ENCODE data around the gene DIO1.

The DIO1 gene

DNA sequence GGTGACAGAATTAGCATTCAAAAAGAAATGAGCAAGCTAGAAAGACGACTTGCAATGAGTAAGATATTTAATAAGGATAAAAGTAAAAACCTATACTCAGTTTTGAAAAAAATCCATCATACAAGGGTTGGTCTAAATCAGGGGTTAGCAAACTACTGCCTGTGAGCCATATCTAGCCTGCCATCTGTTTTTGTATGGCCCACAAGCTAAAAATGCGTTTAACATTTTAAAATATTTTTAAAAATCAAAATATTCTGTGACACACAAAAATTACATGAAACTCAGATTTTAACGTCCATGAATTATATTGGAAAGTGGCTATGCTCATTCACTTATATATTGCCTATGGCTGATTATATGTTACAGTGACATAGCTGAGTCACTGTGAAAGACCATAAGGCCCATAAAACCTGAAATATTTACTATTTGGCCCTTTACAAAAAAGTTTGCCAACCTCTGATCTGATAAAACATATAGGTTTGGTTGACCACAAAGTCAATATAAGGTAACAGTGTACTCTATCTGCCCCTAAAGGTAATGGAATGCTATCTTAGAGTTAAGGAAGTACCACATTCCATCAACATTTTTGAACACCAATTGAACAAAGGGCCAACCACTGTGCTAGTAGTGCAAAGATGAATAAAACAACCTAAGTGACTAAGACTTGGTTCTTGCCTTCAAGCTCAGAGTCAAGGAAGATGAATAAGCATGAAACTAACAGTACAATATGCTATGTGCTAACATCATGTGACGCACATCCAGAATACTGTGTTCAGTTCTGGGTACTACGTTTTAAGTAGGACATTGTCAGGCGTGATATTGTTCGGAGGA, 48.4 kb downstream of the DIO1 start:
- DNase-seq (ENCODE audit: low read depth), result no peak

DNA sequence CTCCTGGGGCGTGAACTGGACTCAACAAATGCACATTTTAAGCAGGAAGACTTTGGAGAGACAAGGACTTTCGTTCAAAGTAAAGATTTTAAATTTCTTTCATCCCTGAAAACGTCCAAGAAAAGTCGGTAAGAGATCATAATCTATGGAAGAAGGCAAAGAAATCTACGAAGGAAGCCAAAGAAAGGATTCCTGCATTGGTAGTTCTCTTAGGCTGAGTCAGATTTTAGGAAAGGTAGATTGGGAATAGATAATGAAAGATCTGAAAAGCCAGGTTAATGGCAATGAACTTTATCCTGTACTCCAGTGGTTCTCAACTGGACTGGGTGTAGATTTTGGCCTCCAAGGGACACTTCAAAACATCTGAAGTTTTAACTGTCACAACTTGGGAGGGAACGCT, 49.1 kb downstream of the DIO1 start:
- DNase-seq (ENCODE audit: low read depth), result no peak

DNA sequence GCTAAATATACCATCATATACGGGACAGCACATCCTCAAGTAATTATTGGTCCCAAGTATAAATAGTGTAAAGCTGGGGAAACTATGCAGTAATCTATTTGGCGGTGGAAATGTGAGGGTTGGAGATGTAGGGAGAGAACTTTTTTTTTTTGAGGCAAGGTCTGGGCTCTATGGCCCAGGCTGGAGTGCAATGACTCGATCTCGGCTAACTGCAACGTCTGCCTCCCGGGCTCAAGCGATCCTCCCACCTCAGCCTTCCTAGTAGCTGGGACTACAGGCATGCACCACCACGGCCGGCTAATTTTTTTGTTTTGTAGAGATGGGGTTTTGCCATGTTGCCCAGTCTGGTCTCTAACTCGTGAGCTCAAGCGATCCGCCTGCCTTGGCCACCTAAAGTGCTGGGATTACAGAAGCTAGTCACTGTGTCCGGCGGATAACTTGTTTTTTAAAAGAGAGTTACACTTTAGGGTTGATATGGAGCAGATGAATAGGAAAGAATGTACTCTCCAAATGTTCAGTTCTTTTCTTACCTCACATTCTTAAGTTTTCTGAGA, 49.6 kb downstream of the DIO1 start:
- no peak for DNase-seq (ENCODE audit: low read depth)

DNA sequence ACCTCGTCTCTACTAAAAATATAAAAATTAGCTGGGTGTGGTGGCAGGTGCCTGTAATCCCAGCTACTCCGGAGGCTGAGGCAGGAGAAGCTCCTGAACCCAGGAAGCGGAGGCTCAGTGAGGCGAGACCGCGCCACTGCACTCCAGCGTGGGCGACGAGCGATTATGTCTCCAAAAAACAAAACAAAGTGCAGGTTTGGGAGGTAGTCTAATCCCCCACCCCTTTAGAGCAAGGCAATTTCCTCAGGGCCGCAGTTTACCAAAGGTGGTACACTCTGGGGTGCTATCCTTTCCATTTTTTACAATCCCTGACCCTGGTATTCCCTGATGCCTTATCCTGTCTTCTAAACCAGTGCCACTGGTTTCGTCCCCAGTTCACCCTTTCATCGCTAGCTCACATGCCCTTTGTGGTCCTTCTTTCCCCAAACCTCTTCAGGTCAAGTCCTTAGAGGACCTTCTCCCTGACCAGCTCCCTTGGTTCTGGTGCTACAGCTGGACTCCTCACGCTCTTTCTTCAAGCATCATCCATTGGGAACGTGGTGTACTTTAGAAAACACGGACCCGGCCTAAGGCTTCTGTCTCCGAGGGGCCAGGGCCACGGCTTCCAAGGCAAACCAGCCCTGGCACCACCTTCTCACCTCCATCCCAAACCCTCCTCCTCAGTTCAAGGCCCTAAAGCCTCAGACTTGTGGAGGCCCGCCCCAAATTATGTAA, 50.6 kb downstream of the DIO1 start:
- DNase-seq (ENCODE audit: low read depth), result no peak

DNA sequence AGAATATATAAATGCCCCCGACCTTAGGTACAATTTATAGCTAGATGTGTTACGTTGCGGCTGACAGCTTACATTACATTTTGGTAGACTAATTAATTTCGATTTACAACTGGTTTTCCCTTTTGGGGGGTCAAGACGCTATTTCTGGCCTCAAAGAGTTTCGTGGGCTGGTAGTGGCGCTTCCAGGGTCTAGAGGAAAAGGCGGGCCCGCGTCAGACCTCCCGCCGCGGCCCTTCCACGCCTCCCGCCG, 51.1 kb downstream of the DIO1 start:
- no peak for DNase-seq (ENCODE audit: low read depth)

DNA sequence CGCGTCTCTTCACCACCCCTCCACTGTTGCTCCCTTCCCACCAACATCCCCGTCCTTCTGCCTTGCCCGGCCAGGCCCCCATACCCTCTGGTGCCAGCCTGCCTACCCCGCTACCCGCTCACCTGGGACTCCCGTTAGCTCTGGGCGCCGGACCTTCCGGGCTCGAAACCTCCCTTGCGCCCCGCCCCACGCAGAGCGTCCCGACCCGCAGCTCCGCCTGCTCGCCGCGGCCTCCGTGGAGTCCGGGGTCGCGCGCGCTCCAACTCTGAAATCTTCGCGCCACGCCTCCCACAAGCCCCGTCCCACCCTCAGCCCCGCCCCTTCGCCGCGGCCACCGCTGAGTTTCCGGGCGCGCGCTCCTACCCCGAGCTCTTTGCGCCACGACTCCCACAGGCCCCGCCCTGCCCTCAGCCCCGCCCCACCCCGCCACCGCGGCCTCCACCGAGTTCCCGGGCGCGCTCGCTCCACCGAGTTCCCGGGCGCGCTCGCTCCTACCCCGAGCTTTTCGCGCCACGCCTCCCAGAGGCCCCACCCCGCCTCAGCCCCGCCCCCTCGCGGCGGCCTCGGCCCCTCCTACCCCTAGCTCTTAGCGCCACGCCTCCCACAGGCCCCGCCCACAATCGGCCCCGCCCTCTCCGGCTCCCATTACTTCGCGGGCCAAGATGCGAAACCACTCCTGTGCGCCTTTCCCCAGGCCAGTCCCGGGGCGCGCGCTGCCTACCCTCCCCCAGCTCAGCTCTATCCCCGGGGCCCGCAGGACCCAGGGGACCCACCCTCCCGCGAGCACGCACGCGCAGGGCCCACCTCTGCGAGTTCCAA, 51.7 kb downstream of the DIO1 start, which contains the start of gene IFT25:
Gene IFT25 (minus strand): TSS at position 267 of the 819 bp plus-strand sequence. CDS start 5,617 bp downstream, outside the sequence.
- peak; percentile 89 for DNase-seq (ENCODE audit: low read depth)

DNA sequence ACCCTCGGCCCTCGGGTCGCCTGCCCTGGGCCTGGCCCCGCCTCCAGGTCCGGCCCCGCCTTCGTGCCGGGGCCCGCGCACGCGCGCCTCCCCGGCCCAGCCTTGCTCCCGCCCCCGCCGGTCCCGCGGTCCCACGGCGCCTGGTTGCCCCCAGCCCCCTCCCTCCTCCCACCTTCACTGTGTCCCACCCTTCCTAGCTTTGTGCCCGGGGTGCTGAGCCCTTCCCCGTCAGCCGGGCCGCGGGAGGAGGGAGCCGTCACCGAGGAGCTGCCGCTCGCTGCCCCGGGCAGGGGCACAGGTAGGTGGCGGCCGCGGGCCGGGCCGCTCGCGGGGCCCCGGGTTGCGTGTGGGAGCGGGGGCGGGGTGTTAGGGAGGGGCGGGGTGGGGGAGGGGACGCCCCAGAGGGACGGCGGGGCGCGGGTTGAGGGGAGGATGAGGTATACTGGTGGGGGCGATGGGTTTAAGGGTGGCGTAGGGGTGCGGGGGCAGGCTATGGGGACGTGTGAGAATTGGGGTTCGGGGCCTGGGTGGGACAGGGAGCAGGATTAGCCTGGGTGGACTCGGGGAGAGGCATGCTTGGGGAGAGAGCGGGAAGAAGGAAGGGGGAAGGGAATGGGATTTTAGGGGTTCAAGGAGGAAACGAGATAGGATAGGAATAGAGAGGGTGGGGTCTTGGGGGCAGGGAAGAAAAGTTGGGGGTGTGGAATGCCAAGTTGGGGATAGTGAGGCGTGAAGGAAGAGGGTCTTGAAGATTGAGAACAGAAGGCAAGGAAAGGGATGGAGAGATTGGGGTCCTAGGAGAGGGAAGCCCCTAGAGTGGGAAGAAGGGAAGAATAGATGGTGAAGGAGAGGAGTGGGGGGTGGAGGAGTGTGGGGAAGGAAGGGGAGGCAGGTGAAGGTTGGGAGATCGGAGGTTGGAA, 52.5 kb downstream of the DIO1 start, which contains the start of gene LRRC42:
Gene LRRC42 (plus strand): TSS at position 99 of the 920 bp plus-strand sequence. CDS start 5,650 bp downstream, outside the sequence.
- DNase-seq (ENCODE audit: low read depth), result no peak

DNA sequence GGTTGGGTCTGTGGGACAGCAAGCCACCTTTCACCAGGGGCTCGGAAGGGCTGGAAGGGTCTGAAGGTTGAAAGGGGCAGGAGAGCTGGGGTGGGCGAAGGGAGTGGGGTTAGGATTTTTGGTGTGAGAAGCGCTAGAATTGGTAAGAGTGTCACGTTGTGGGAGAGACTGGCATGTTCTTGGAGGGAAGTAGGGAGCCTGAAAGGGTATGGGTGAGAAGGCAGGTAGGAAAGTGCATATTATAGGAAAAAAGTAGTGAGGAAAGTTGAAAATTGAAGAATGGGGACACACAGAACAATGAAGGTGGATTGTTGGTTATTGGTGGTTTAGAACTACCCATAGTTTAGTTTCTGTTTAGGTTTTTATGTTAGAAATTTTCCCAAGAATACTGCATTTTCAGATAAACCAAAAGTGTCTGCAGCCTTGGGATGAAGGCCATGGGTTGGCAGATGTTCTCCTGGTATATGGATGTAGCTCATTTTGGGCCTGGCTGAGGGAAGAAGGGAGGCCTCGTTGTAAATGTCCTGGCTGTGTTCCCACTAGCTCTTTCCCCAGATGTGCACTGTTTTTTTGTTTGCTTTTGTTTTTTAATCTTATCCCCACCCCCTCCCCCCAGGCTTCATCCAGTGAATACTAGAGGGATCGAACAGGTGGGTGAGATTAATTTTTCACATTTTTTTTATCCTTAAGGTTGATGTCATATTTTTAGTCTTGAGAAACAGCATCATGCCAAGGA, 53.4 kb downstream of the DIO1 start:
- no peak for DNase-seq (ENCODE audit: low read depth)

DNA sequence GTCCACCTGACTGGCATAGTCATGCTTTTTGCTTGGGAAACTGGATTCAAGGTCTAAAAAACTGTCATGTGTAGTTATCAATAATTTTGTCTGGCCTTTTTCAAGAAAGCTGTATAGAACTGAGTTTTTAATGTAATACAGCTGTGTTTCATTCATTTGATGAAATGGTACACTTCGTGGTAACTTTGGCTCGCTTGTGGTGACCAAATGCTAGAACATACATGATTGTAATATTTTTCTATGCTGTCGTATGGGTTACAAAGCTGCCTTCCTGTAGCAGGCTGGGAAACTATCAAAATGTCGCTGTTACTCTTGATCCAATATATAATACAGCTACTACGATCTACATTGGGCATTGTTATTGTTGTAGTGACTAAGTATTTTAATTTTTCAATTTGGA, 54.3 kb downstream of the DIO1 start:
- no peak for DNase-seq (ENCODE audit: low read depth)

DNA sequence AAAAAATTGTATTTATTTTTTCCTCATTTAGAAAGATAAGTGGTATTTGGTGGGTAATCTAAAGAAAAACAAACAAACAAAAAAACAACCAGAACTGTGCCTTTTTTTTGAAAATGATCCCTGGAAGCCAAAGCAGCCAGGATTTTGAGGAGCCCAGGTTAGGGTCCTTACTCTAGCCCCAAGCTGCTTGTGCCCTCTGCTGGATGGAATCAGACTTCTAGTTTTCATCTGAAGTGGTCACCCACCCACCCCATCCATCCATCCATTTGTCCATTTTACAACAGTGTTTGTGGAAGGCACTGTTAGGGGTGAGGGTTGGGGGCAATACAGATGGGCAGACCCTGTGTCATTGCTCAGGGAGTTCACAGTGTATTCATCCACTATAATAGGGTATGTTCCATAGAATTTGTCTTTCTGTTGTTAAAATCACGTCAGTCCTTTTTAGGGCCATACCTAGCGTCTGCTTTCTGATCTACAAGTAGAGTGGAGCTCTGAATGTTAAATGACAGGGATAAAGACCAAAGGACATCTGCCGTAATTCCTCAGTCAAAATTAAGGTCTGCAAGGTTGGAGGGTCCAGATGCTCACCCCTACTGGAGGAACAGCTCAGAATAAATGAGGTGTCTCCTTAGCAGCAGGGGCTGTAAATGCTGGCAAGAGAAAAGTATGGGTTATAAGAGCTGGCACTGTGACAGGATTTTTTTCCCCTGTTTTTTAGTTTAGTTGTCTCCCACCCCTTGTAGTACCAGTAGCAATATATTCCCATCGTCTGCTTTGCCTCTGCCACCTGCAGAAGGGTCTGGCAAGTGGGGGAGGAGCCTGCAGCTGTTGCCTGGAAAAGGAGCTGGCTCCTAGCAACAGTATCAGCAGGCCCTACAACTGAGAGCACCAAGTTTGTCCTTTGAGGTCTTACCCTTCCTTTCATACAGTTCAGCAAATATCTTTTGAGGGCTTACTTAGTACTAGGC, 55.3 kb downstream of the DIO1 start:
- no peak for DNase-seq (ENCODE audit: low read depth)

DNA sequence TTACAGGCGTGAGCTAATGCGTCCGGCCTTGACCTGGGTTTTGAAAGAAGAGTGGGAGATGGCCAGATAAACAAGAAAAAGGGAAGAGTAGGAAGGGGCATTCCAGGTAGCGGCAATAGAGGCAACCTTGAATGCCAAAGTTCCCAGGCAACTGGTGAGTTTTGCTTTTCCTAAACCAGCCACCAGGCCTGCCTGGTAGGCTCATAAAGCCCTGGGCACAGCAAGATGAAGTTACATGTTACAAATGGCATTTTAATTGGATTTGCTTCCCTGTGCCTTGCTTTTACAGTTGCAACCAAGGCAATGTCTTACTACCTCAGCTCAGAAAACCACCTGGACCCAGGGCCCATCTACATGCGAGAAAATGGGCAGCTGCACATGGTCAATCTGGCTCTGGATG, 57.7 kb downstream of the DIO1 start:
- no peak for DNase-seq (ENCODE audit: low read depth)

DNA sequence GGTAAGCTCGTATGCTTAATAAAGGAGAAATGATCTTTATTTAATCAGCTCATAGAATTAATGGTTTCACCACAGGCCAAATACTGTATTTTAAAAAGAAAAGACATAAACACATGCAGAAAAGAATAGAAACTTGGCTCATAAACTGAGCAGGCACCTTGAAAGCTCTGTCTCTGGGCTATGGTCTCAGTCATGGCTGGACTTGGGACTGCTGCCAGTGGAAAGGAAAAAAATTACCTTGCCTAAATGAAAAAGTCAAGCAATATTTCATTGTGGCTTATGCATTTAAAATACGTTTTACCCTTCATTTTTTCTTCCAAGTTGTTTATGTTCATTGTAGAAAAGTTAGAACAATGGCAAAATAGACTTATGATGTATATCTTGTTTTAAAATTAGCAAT, 60.1 kb downstream of the DIO1 start:
- DNase-seq (ENCODE audit: low read depth), result no peak

DNA sequence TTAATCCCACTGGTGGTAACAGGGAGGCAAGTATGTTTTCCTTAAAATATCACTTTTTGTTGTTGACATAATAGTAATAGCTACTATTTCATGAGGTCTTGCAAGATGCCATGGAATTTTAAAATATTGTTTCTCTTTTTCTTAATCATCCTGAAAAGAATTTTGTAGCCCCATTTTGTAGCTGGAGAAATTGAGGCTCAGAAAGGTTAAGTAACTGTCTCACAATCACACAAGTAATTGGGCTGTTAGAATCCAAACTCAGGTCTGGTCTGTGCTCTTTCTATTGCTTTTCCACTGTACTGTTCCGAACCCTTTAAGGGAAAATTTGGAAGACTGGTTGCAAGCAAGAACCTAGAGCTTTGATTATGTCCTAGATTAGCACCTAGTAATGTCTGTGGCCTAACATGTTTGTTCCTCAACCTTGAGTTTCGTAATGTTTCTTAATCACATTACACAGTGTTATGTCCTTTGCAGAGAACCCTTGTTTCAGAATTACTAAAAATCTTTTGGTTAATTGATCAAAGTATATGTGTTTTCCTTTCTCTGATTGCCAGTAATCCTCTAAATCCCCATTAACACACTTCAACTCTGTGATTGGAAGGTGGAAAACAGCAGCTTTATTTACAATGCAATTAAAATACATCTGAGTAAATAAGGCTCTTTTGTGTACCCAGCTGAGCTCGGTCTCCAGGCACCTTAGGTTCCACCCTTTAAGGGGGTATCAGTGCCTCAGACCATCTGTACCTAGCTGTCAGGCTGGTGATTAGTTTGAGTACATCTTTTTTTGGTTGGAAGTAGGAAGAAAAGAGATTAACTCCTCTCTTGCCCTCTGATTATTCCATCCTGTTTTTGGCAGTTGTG, 62.6 kb downstream of the DIO1 start:
- DNase-seq (ENCODE audit: low read depth), result no peak

DNA sequence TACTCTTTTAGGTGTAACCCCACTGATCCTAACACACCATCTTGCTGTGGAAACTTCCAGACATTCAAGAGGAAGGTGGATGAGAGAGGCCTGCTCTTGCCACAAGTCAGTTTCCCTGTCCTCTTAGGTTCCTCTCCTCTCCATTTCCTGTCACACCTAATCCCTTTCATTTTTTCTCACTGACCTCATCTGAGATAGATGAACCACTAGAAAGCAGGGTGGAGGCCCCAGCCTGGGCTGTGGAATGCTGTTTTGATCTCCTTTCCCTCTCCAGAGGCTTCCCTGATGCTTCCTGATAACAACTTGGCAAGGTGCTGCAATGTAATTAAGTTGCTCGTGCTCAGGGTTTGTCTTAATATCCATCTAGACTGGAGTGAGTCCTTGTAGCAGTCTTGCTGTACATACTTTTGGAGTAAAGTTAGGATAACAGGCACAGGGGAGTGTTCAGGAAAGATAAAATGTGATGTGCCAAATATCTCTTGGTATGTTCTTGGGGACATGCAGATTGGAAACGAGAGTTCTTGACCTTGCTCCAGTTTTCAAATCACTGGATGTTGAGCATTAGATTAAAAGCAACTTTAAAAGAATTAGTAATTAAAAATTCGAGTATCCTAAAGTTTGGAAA, 63.3 kb downstream of the DIO1 start:
- DNase-seq (ENCODE audit: low read depth), result no peak

DNA sequence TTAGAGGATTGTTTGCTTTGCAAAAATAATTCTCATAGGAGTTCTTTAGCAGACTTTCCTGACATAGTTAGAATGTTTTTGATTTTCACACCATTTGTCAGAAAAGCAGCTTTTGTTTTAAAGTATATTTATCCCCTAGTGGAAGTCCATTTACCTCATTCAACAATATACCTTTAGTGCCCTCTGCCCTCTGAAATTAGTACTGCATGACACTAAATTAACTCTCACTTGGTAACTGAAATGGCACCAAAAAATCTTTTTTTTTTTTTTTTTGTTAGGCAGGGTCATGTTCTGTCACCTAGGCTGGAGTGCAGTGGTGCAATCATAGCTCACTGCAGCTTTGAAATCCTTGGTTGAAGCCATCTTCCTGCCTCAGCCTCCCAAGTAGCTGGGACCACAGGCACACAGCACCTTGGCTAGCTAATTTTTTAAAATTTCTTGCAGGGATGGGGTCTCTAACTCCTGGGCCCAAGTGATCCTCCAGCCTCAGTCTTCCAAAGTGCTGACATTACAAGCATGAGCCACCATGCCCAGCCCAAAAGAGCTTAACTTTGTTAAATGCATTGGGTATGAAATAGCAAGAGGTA, 65.8 kb downstream of the DIO1 start:
- DNase-seq (ENCODE audit: low read depth), result no peak

Measured in stromal cell of bone marrow (primary cell).